ENCODE measurements around the gene STRBP.

DNA sequence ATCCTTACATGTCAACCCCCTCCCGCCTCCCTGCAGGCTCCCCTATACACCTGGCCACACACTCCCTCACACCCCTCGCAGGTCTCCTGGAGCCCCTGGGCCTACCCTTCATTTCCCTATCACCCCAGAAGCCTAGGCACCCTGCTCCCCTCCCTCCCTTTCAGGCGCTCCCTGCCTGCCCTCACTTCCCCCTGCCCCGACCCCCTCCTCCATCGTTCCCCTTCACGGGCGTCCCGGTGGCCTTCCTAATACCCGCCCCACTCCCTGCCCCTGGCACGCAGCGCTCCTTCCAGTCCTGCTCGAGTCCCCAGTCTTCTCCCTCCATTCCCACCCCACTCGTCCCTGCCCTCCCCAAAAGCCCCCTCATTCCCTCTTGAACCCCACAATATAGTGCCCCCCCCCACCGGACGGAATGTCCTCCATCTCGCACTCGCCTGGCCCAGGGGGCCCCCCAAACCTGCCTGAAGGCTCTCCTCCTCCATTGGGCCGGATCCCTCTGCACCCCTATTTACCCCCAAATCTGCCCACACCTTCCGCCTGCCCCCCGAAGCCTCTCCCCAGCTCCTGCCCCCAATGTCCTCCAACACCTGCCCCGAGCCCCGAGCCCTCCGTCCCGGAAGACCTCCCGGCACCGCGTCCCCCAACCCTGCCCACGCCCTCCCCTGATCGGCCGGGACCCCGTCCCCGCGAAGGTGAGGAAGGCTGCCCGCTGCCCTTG lies 746 bp downstream of the STRBP start:
- no peak for TF ChIP-seq POLR2A (IDR thresholded peaks at IDR 0.05; ENCODE audit: extremely low read depth, insufficient read length)
- TF ChIP-seq, protein P1, sequence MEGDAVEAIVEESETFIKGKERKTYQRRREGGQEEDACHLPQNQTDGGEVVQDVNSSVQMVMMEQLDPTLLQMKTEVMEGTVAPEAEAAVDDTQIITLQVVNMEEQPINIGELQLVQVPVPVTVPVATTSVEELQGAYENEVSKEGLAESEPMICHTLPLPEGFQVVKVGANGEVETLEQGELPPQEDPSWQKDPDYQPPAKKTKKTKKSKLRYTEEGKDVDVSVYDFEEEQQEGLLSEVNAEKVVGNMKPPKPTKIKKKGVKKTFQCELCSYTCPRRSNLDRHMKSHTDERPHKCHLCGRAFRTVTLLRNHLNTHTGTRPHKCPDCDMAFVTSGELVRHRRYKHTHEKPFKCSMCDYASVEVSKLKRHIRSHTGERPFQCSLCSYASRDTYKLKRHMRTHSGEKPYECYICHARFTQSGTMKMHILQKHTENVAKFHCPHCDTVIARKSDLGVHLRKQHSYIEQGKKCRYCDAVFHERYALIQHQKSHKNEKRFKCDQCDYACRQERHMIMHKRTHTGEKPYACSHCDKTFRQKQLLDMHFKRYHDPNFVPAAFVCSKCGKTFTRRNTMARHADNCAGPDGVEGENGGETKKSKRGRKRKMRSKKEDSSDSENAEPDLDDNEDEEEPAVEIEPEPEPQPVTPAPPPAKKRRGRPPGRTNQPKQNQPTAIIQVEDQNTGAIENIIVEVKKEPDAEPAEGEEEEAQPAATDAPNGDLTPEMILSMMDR (IDR thresholded peaks at IDR 0.05; ENCODE audit: low read depth, low read length): no peak
- TF ChIP-seq, protein P2, sequence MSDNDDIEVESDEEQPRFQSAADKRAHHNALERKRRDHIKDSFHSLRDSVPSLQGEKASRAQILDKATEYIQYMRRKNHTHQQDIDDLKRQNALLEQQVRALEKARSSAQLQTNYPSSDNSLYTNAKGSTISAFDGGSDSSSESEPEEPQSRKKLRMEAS (IDR thresholded peaks at IDR 0.05; ENCODE audit: low read depth, low read length): no peak
